AG04449 (cell line): ENCODE data around the gene CES3.

Experiments
- CTCF ChIA-PET: fragments of 350-600 bp; formaldehyde crosslinking; extraction: SDS; loops from one replicate; lab custom pipeline; 2021; ENCODE audit warnings: antibody characterized with exemption; lab: Yijun Ruan, JAX
- POLR2A ChIA-PET: fragments of 400-600, 350-600 bp; formaldehyde crosslinking; extraction: SDS; loops from one replicate; lab custom pipeline; 2020; ENCODE audit warnings: antibody characterized with exemption, inconsistent platforms; lab: Yijun Ruan, JAX
- DNase-seq: peaks from one replicate; pipeline ENCODE4 v3.0.0-alpha.2; 2010; ENCODE audit warnings: low read depth, low spot score
- H3K4me3 ChIP-seq: 2 replicates; pipeline ENCODE4 v1.5.1; 2011; ENCODE audit warnings: low read depth, mild to moderate bottlenecking, control low read depth, low read length
- CTCF ChIP-seq: IDR thresholded peaks from one replicate; pipeline ENCODE4 v1.5.1; 2011; ENCODE audit warnings: mild to moderate bottlenecking, moderate library complexity, low read length, control low read depth, inconsistent platforms; ENCODE audit not compliant: insufficient read depth; ENCODE audit errors: missing control alignments

The CES3 gene

GRCh38 chr16:66924527-66925321 lies 36.3 kb upstream of the CES3 start:
- POLR2A ChIA-PET: no interaction called here
- CTCF ChIA-PET: interaction anchor here (0.5 to 15.4 kb wide), 4 partner anchors 23 to 421 kb away, joined by 3 to 350 read pairs (median 4); partner anchors contain the start of gene NAE1
- no peak for DNase-seq
- H3K4me3 ChIP-seq: peak overlapping the region; percentile 46
- TF ChIP-seq CTCF: peak; percentile 27

GRCh38 chr16:66925322-66925840 lies 35.7 kb upstream of the CES3 start, which contains the start of gene RRAD:
Gene RRAD (minus strand): TSS chr16:66925535. CDS start chr16:66925179, 356 bp downstream.
- no peak for DNase-seq
- TF ChIP-seq CTCF: no peak
- POLR2A ChIA-PET: no interaction called here
- H3K4me3 ChIP-seq: peak within 1 kb of the TSS; percentile 46
- CTCF ChIA-PET: interaction anchor here (0.5 to 15.4 kb wide), 7 partner anchors 8 to 420 kb away, joined by 3 to 350 read pairs (median 3); partner anchors contain the start of genes CDH16 and NAE1

GRCh38 chr16:66926171-66926947 lies 34.7 kb upstream of the CES3 start:
- ChIA-PET POLR2A (no interaction called here), CTCF (interaction anchor here (1.2 to 15.4 kb wide), 5 partner anchors 9 to 59 kb away, joined by 3 to 350 read pairs (median 4); partner anchors contain the start of gene CDH16)
- no peak for TF ChIP-seq CTCF
- DNase-seq: no peak
- no peak overlapping the region for H3K4me3 ChIP-seq

- POLR2A ChIA-PET: no interaction called here
- peak; percentile 65 for DNase-seq
- CTCF ChIA-PET: interaction anchor here (1.2 to 15.4 kb wide), 7 partner anchors 9 to 60 kb away, joined by 3 to 350 read pairs (median 3); partner anchors contain the start of gene CDH16
- H3K4me3 ChIP-seq: no peak overlapping the region
- TF ChIP-seq CTCF: no peak
Measured at GRCh38 chr16:66926961-66927436, 34.1 kb upstream of the CES3 start.

- H3K4me3 ChIP-seq: no peak overlapping the region
- POLR2A ChIA-PET: interaction anchor here (1.0 kb wide), 1 partner anchor 30 kb away, joined by 3 read pairs; no protein-coding TSS in a partner anchor
- CTCF ChIA-PET: interaction anchor here (1.0 to 15.4 kb wide), 7 partner anchors 10 to 173 kb away, joined by 3 to 350 read pairs (median 3); partner anchors contain the start of gene CDH16
- no peak for DNase-seq
- TF ChIP-seq CTCF: no peak
Measured at GRCh38 chr16:66927918-66928649, 33.0 kb upstream of the CES3 start.
